ENCODE results near the gene CKMT2.

The CKMT2 gene

GRCh38 chr5:81216152-81216551, 17.0 kb upstream of the CKMT2 start:
- DNase-seq (ENCODE audit: low read depth): no peak

DNA sequence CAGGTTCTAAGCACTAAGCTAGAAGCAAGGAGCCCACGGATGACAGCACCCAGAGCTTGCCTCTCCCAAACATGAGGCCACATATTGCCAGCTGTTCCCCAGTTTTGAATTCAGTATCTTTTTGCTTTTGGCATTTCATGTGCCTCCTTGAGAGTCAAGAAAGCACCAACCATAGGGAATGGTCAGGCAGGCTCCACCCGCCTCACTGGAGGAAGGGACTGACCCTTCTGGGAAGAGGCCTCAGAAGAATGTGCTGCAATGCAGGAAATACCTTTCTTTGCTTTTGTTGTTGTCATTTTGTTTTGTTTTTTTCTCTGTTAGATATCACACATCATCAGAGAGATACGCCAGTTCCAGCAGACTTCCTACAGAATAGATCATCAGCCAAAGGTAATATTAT, 13.7 kb upstream of the CKMT2 start:
- DNase-seq (ENCODE audit: low read depth): no peak

DNA sequence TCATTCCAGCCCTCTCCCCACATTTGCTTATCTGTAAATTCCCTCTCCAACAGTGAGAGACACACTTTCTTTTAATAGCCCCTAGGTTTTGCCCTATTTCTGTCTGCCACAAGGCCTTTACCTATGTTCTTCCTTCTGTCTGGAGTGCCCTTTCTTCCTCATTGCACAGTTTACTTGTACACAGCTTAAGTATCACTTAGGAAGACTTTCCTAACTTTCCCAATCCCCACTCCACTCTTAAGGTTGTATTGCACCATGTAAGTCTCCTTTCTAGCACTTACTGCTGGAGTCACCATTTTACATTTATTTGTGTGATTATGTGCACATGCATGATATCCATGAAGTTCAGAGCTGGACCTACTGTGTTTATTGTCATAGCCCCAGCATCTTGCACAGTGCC, 10.8 kb upstream of the CKMT2 start:
- DNase-seq (ENCODE audit: low read depth): no peak

DNA sequence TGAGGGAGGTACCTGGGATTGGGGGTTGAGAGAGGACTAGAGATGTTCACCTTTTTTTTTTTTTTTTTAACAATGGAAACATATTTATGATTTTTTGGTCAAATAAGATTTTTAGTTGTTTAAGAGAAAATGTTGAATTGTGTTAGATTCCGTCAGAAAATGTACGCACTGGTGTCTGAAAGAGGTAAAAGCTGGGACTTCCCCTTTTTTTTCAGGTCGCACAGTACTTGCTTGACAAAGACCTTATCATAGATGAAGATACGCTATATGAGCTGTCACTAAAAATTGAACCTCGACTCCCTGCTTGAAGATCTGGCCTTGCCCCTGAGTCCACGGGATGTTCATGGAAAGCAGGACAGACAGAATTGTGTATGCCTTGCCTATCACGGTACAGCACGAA, 7.7 kb upstream of the CKMT2 start:
- no peak for DNase-seq (ENCODE audit: low read depth)

- DNase-seq (ENCODE audit: low read depth): no peak
Observed at GRCh38 chr5:81226286-81226685, 6.8 kb upstream of the CKMT2 start.

GRCh38 chr5:81226949-81227348, 6.2 kb upstream of the CKMT2 start:
- DNase-seq (ENCODE audit: low read depth): no peak

GRCh38 chr5:81228084-81228483, 5.0 kb upstream of the CKMT2 start:
- DNase-seq (ENCODE audit: low read depth): no peak

DNA sequence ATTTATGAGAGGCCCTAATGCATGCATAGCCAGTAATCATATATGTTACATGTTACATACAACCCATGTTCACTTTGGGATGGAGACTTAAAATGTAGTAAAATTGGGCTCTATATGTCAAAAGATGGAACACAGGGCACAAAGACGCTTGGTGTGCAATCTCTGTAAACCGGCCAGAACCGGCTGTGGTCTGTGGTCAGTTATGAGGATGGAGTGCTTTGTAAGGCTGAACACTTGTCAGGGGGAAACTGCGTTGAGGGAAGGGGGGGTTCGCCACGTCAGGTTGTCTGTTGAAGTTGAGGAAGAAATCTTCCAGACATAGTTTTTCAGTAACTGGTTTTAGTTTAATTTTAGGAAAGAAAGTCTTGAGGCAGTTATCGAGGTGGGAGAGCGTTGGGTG, 2.7 kb upstream of the CKMT2 start:
- DNase-seq (ENCODE audit: low read depth): no peak

DNA sequence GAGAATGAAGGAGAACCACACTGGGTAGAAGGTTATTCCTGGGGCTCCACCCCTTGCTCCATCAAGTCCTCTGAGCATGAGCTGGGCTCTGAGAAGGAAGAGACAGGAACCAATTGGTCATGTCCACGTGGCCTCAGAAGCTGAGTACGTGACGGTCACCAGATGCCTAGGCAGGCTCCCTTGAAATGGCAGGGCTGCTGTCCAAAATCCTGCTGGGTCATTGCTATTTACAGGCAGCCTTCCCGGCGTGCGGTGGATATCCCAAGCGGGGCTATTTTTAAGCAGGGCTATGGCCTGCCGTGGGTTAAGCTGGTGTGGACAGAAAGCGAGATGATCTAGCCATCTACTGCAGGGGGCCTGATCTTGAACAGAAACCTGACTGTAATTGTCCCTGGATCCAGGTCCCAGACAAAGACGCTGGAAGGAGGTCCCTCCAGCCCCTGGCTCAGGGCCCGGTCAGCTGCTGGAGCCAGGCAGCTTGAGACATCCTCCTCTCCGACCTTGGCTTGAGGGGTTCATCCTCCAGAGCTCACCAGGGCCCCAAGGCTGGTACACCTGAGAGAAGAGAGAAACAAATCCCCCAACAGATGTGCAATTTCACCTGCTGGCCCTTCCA, 550 bp upstream of the CKMT2 start:
- DNase-seq (ENCODE audit: low read depth): peak; percentile 7

- DNase-seq (ENCODE audit: low read depth): no peak
Observed at GRCh38 chr5:81234299-81234698, 1.2 kb downstream of the CKMT2 start.

DNA sequence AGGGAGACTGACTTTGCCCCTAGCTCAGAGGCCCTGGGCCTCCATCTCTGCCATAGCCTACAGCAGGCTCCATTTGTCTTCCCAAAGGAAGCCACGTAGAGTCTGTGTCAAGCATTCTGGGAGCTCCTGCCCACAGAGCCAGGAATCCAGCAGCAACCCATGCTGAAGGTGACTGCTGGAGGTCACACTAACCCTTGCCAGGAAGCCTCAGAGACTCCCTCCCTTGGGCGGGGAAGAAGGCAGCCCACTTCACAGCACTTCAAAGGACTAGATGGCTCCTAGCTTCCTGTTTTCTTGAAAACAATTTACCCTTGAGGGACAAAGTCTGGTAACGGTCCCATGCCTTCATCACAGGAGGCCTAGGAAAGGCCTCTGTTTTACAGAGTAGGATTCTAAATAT, 1.7 kb downstream of the CKMT2 start:
- no peak for DNase-seq (ENCODE audit: low read depth)

- DNase-seq (ENCODE audit: low read depth): no peak
Observed at GRCh38 chr5:81235287-81236072, 2.4 kb downstream of the CKMT2 start.

DNA sequence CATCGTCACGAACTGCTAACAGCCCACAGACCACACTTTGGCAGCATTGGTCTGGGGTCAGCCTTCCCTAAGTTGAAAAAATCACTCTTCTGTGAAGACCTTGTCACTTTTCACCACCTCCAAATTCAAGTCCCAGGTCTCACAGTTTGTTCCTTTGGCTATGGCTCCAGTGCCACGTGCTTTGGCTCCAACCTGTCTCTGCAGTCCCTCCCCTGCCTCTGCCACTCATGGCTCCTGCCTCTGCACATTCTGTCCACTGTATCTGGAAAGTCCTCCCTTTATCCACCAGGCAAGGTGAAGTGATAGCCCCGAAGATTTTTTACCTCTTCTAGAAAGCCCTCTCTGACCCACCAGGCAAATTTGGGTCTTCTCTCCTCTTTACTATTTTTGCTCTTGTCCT, 5.3 kb downstream of the CKMT2 start:
- no peak for DNase-seq (ENCODE audit: low read depth)

DNA sequence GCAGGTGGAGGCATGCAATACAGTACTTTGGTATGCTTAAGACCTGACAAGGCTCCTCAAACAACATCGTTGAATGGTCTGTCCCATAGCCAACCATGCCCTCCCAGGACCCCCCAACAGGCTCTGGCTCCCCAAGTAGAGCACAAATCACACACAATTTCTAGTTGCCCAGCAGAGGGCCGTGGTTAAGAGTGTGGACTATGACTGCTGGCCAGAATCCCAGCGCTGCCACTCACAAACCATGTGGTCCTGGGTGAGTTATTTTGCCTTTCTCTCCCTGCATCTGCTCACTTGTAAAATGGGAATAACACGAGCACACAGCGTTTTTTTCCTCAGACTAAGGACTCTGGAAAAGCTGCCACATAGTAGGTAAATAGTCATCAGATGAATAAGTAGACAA, 6.5 kb downstream of the CKMT2 start:
- peak; percentile 8 for DNase-seq (ENCODE audit: low read depth)

- no peak for DNase-seq (ENCODE audit: low read depth)
Observed at GRCh38 chr5:81241001-81241400, 7.9 kb downstream of the CKMT2 start.

- DNase-seq (ENCODE audit: low read depth): no peak
Observed at GRCh38 chr5:81241961-81242648, 9.0 kb downstream of the CKMT2 start.

DNA sequence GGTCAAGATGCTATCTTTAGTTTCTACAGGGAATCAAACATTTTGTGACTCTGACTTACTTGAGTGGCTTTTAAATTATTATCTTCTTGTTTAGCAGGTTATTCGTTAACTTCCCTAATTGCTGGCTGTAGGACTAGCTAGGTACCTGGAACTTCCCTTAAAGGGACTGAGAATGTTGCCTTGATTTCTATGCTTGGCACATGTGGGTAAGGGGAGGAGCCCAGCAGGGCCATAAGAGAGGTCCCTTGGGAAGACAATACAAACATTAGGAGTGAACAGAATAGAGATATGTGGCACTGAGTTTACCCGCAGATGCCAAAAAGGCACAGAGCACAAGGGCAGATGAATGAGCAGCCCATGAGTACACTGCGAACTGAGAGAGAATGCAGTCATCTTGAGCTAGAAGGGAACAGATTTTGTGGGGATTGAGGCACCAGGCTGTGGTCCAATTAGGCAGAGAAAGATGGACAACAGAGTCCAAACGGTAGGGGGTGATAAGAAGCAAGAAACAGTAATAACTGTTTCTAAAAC, 9.8 kb downstream of the CKMT2 start:
- DNase-seq (ENCODE audit: low read depth): no peak

GRCh38 chr5:81244451-81244850, 11.3 kb downstream of the CKMT2 start:
- DNase-seq (ENCODE audit: low read depth): no peak

GRCh38 chr5:81245871-81246235, 12.7 kb downstream of the CKMT2 start:
- no peak for DNase-seq (ENCODE audit: low read depth)

GRCh38 chr5:81246697-81247096, 13.6 kb downstream of the CKMT2 start:
- DNase-seq (ENCODE audit: low read depth): no peak

DNA sequence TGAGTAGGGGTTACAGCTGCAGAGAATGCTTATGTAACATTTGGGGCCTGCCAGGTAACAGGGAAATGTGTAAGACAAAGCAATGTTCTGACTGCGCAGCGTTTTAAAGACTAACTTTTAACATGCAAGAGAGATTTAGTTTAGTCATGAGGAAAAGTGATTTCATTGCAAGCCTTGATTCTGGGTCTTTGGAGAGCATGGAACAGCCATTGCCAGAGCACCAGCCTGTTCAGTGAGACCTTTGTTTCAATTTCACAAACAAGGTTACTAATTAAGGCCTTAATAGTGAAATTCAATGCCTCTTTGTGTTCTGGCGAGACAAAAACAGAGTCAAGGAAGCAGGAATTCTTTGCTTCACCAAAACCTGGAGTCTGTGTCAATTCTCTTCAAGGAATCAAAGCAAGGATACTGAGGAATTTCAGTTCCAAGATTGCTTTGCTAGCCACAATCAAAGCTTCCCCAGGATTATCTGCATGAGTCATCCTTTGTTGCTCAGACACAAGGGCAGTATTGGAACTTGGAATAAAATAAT, 14.4 kb downstream of the CKMT2 start:
- peak; percentile 67 for DNase-seq (ENCODE audit: low read depth)

DNA sequence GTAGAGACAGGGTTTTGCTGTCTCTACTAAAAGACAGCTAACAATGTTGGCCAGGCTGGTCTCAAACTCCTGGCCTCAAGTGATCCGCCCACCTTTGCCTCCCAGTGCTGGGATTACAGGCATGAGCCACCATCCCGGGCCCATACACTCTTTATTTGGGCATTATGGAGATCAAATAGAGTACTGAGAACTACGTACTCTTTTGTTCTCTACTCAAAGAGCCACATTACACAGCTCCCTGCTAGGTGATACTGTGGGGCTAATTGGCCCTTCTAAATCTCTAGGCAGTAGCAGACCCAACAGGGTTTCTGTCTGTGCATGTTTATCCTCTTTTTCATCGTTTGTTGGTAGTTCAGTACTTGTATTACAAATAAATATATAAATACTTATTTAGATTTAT, 16.1 kb downstream of the CKMT2 start:
- no peak for DNase-seq (ENCODE audit: low read depth)

DNA sequence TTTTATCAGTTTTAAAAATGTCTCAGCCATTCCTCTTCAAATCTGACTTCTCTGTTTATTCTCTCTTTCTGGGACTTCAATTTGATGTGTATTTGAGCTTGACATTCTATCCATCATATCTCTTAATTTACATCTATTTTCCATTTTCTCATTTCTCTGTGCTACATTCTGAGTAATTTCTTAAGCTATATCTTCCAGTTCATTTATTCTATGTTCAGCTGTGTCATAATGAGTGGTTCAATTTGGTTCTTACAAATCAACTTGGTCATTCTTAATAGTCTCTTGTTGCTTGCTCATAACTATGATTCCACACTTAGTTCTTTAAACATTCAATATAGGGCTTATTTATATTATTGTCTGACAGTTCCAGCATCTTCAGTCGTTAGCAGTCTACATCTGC, 16.9 kb downstream of the CKMT2 start:
- DNase-seq (ENCODE audit: low read depth): no peak
